ENCODE data around the gene HTR3E.

GRCh38 chr3:184142199-184142598, 45.3 kb downstream of the HTR3E start:
- TF ChIP-seq POLR2A (IDR thresholded peaks at IDR 0.05) (no peak), CTCF (IDR thresholded peaks at IDR 0.05) (no peak)
